HG02970 (cell line): Measurements from ENCODE around the gene KRTAP5-2.
"Not testable (repeated sequence)": the region's sequence is repeated elsewhere in the genome, so short reads cannot be mapped to it uniquely, and the experiment has no call there.

Source experiments
- ATAC-seq: cut with Tn5 transposase; IDR thresholded peaks from one replicate; pipeline ENCODE4 v1.9.1; 2021; ENCODE audit warnings: mild to moderate bottlenecking, moderate library complexity, moderate number of reproducible peaks; ENCODE audit not compliant: unreplicated experiment, low FRiP score

The KRTAP5-2 gene

DNA sequence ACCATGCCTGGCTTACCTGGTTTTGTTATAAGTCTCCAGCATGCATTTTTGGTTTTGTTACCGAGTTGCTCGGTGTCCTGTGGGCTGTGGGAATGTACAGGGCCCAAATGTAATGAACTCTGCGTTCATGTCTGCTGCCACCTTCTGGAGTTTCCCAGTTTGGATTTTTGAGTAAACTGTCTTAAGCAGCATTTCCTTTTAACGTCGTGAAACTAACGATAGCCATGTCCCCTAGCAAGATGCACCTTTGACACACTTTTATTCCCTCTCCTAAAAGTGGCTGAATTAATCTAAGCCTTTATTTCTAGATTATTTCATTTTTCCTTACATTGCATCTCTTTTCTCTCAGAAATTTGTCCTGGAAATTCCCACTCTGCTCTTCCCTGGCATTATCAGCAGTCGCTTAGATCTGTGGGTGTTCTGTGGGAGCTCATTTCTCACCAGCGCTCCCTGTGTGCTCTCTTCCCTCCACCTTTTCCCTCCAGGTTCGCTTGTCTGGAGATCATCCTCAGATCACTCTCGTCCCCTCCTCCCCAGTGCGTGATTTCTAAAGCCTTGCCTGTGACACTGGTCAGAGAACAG, 2.0 kb downstream of the KRTAP5-2 start:
- ATAC-seq, result not testable (repeated sequence)

DNA sequence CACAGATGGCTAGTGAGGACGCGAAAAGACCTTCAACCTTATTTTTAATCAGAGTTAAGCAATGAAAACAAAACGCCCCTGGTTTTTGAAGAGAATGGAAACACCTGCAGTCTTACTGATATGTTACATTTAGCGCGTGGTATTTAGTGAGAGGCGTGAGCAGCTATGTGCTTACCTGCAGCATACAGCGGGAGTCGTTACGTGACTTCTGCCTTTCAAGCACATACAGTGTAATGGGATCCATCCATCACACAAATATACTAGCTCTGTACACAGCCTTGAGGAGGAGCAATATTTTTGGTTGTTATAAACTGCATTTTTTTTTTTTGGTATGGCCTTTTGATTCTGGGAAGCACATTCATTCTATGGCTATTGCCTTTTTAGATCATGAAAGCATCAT, 5.5 kb downstream of the KRTAP5-2 start:
- no peak for ATAC-seq

GRCh38 chr11:1589996-1590395, 8.1 kb downstream of the KRTAP5-2 start:
- no peak for ATAC-seq

DNA sequence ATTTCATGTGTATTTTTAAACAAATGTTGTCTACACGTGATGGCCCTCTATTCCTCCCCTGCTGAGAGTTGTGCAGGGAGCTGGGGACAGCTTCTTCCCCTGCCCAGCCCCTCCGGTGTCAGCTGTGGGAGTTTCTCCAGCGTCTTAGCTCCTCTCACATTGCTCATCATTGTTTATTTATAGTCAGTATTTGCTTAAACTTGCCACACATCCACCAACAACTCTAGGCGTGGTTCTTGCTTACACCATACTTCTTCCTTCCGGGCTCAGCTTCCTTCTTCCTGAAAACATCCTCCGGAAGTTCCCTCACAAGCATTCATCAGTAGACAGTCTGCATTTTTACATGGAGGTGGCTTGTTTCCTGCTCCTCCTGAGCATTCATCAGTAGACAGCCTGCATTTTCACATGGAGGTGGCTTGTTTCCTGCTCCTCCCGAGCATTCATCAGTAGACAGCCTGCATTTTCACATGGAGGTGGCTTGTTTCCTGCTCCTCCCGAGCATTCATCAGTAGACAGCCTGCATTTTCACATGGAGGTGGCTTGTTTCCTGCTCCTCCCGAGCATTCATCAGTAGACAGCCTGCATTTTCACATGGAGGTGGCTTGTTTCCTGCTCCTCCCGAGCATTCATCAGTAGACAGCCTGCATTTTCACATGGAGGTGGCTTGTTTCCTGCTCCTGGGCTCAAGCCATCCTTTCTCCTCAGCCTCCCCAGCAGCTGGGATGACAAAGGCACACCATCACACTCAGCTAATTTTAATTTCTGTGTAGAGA, 8.7 kb downstream of the KRTAP5-2 start:
- not testable (repeated sequence) for ATAC-seq

DNA sequence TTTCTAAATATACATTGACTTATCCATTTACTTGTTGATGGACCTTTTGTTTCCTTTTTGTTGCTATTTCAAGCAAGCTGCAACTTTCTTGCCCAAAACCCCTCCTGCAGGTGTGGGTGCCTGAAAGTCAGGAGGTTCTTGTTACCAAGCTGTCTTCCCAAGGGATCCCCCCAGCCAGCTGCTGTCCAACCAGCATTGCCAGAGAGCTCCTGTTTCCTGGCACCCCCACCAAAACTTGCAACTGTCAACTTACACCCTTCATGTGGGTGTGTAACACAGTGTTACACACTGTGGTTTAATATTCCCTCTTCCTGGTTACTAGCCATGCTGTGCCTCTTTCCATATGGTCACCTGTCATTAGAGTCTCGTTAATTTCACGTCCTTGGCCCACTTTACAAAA, 11.4 kb downstream of the KRTAP5-2 start:
- no peak for ATAC-seq

DNA sequence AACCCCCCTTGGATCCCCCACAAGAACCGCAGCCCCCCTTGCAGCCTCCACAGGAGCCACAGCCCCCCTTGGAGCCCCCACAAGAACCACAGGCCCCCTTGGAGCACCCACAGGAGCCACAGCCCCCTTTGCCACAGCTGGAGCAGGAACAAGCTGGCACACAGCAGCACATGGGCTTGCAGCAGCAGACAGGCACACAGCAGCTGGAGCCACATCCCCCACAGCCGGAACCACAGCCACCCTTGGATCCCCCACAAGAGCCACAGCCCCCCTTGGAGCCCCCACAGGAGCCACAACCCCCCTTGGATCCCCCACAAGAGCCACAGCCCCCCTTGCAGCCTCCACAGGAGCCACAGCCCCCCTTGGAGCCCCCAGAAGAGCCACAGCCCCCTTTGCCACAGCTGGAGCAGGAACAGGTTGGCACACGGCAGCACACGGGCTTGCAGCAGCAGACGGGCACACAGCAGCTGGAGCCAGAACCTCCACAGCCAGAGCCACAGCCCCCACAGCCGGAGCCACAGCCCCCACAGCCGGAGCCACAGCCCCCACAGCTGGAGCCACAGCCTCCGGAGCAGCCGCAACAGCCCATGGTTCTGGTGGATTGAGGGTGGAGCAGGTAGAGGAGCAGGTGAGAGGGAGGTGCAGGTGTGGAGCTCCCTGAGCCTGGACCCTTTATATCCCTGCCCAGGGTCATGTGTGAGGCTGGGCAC, 13.3 kb downstream of the KRTAP5-2 start, which contains the start of gene KRTAP5-1:
TSS of gene KRTAP5-1 (minus strand) at position 623 of the 710 bp plus-strand sequence. CDS start at position 589, 34 bp downstream.
- ATAC-seq, result not testable (repeated sequence)

DNA sequence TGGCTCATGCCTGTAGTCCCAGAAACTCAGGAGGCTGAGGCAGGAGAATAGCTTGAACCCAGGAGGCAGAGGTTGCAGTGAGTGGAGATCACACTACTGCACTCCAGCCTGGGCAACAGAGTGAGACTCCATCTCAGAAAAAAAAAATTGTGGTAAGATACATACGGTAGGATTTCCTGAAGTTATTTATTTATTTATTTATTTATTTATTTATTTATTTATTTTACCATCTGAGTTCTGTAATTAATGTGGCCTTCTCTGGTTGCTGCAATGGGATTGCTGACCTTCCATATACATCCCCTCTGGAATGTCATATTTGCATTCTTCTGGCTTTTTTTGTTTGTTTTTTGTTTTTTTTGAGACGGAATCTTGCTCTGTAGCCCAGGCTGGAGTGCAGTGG, 15.2 kb downstream of the KRTAP5-2 start:
- ATAC-seq, result not testable (repeated sequence)

DNA sequence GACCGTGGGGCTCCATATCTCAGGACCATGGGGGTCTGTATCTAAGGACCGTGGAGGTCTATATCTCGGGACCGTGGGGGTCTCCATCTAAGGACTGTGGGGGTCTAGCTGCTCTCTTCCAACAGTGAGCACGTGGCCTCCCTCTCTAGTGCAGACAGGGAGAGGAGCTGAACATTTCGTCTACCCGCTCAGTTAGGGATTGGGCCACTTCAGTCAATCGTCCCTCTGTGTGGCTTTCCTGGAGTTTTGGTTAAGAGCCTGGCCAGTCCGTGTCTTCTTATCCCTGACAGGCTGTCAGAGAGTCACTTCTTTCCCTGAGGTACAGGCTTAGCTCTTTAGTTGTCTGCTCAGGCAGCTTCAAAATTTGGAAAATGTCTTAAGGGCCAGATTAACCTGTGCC, 16.1 kb downstream of the KRTAP5-2 start:
- ATAC-seq, result no peak

- ATAC-seq, result no peak
These were observed 21.3 kb downstream of the KRTAP5-2 start for GRCh38 chr11:1576825-1577224.

DNA sequence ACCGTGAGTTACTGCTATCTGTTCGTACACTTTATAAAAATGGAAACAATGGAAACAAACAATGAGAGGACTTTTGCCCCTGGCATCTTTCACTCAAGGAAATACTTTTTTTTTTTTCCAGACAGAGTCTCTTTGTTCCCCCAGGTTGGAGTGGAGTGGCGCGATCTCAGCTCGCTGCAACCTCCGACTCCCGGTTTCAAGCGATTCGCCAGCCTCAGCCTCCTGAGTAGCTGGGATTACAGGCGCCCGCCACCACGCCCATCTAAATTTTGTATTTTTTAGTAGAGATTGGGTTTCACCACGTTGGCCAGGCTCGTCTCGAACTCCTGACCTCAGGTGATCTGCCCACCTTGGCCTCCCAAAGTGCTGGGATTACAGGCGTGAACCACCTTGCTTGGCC, 22.3 kb downstream of the KRTAP5-2 start:
- not testable (repeated sequence) for ATAC-seq

DNA sequence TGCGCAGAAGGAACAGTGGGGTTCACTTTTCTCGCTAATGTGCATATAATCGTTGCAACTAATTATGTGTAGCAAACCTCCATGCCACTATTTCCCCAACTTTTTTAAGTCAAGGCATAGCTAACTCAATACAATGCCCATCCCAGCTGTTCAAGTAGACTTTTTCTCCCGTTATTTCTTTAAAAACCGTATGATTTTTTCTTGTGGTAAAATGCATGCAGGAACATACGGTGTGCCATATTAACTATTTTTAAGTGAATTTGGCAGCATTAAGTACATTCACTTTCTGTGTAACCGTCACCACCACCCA, 23.2 kb downstream of the KRTAP5-2 start:
- ATAC-seq, result no peak

DNA sequence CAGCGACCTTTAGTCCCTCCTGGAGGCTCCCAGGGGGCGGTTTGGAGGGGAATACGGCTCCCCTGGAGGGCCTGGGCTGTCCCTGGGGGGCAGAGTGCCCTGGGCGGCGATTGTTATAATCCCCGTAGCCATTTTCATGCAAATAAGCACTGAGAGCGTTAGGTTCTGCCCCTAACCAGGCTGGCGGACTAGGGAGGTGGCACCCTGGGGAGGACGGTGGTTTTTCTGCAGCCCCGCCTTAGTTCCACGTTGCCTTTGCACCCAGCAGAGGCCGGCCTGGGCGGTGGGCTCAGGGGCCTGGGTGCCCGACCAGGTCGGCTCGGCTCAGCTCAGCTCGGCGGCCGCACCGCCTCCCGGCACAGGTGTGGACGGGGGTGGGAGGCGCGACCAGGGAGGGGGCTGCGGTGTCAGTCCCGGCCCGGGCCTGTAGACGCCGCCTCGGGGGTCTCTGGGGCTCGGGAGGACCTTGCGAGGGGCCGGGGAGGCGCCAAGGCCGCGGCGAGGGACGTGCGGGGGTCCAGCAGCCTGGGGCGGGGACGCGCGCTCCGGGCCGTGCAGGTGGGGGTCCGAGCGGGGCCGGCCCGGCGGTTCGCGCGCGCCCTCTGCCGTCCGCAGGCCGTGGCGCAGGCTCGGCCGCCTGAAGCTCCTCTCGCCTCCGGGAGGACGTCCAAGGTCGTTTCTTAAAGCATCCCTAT, 23.7 kb downstream of the KRTAP5-2 start:
- ATAC-seq, result no peak

GRCh38 chr11:1573903-1574237, 24.2 kb downstream of the KRTAP5-2 start:
- no peak for ATAC-seq

DNA sequence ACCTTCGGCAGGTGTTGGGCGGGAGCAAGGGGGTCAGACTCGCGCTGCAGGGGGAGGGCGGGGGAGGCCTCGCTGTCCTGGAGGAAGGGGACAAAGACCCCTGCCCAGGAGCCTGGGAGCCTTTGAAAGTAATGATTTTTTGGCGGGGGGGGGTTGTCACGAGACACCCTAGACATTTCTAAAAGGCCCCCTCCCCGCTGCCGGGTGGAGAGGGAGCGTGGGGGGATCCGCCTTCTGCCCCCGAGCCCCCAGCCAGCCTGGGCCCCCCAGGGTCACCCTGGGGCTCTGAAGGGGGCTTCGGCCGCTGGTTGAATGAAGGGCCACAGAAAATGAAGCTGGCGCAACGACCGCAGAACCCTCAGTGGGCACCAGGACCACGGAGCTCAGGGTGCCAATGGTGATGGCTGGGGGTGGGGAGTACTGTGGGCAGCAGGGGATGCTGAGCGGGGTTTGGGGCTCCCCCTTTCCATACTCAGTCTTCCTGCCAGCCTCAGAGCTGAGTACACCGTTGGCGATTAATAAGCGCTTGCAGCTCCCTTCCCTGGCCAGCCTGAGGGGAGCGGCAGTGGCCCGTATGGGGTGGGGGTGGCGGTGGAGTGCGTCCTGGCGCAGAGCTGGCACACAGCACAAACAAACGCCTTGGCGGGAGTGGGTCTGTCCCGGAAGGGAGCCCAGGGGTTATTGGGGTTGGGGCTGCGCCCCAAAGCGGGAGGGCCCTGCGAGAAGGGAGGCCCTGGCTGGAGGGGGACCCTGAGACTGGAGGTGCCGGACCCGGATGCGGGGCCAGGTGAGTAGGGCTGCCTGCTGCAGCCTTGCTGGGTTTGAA, 24.8 kb downstream of the KRTAP5-2 start:
- ATAC-seq, result no peak

DNA sequence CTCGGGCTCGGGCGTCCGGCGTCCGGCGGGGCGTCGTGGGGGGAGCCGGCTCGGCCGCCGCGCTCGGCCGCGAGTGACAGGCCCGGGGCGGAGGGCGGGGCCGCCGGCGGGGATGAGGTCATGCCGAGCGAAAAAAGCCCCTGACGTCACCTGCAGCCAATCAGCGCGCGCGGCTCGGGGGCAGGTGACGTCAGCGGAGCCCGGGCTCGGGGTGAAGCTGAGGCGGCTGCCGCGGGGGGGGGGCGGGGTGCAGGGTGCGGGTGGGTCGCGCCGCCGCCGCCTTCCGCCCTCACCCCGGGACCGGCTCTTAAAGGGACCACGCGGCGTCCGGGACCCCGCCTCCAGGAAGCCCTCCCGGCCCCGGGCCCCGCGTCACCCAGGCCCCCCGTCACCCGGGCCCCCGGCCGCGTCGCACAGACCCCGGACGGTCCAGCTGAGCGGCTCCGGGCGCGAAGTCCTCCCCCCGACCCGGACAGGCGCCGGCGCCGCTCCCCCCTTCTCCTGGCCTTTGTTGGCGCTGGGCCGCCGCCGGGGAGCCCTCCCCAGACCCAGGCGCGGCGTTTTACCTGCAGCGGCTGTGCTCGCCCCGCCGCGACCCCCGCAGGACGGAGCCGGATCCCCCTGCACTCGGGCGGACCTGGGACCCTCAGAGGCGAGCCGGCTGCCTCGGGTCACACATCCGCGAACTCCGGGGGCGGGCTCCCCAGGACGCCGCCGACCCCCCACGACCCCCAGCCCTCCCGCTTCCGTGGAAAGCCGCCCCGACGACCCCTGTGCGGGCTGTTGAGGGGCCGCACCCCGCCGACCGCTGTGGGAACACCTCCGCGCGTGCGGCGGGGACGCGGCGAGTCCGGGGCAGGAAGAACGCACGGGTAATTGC, 25.7 kb downstream of the KRTAP5-2 start, which contains the start of gene DUSP8:
TSS of gene DUSP8 (minus strand) at position 75 of the 880 bp plus-strand sequence. CDS start 6,445 bp downstream, outside the sequence.
- ATAC-seq, result peak; percentile 51

DNA sequence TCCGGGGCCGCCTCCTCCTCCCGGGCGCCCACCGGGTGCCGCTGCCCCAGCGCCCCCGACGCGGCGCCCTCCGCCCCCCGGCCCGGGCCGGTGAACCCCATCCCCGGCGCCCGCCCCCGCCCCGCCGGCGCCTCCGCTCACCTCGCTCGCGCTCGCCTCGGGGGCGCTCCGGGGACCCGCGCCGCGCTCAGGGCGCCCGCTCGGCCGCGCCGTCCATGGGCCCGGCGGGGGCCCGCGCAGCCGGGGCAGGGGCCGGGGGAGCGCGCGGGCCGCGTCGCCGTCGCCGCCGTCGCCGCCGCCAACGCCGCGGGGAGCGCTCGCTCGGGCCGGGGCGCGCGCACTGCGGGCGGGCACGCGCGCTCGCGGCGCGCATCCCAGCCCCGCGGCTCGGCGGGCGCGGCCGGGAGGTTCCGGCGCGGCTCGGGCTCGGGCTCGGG, 26.3 kb downstream of the KRTAP5-2 start:
- ATAC-seq, result peak; percentile 10

DNA sequence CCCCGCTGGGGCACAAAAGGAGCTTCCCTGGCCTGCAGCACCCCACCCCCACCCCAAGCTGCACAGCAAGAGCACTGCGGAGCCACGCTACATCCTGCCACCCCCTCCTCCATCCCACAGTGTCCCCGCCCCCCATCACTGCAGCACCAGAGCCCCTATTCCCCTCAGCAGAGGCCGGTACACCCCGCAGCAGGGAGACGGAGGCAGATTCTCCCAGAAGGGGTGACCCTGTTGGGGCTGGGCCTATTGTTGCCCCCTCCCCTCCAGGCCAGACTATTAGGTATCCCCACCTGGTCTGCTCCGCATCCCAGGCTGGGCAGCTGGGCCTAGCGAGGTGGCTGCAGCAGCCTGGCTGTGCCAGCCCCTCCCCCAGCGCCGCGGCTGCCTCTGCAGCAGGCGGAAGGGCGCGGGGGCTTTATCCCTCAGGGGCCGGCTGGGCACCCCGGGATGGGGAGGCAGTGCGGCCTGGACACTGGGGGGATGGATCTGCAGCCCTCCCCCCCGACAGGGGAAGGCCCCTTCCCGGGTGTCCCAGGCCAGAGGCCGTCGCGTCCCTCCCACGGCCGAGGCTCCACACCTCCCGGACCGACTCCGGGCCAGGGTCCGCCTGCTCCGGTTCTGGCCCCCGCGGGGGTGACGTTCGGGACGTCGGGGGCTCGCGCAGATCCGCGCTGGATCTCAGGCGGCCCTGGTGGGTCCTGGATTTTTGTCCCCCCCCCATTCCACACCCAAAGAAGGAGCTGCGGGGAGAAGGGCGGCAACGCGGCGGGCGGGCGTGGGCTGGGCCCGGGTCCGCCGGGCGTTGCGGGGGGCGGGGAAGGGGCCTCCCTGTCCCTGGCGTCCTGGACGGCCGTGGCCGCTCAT, 27.0 kb downstream of the KRTAP5-2 start:
- ATAC-seq, result no peak

DNA sequence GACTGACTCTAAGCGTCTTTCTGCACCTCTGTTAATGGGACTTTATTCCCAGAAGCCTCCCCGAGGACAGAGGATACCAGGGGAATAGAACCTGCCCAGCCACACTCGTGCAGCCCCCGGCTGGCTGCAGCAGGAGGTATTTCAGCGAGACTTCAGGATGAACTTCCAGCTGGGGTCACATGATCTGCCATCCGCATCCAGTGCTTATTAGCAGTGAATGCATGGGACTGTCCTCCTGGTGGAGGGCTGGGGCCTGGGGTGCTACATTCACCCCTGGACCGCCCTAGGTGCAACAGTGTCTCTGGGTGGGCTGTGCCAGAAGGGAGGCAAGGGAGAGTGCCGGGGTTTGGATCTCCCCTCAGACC, 27.6 kb downstream of the KRTAP5-2 start:
- ATAC-seq, result no peak
